NB4 (cell line): ENCODE results near the gene IL17RC.

Source experiments
- POLR2A ChIP-seq: IDR thresholded peaks from 2 replicates; pipeline ENCODE4 v1.6.1; 2011; ENCODE audit warnings: mild to moderate bottlenecking; ENCODE audit not compliant: insufficient read length; ENCODE audit errors: extremely low read depth
- TF ChIP-seq, protein P1 (sequence below): IDR thresholded peaks from one replicate; pipeline ENCODE4 v1.5.1; 2012; ENCODE audit warnings: low read depth, low read length
- TF ChIP-seq, protein P2 (sequence below): IDR thresholded peaks from 2 replicates; pipeline ENCODE4 v1.6.1; 2011; ENCODE audit warnings: low read depth, low read length

GRCh38 chr3:9949626-9950025, 32.7 kb downstream of the IL17RC start:
- no peak for TF ChIP-seq POLR2A
- TF ChIP-seq, protein P1, sequence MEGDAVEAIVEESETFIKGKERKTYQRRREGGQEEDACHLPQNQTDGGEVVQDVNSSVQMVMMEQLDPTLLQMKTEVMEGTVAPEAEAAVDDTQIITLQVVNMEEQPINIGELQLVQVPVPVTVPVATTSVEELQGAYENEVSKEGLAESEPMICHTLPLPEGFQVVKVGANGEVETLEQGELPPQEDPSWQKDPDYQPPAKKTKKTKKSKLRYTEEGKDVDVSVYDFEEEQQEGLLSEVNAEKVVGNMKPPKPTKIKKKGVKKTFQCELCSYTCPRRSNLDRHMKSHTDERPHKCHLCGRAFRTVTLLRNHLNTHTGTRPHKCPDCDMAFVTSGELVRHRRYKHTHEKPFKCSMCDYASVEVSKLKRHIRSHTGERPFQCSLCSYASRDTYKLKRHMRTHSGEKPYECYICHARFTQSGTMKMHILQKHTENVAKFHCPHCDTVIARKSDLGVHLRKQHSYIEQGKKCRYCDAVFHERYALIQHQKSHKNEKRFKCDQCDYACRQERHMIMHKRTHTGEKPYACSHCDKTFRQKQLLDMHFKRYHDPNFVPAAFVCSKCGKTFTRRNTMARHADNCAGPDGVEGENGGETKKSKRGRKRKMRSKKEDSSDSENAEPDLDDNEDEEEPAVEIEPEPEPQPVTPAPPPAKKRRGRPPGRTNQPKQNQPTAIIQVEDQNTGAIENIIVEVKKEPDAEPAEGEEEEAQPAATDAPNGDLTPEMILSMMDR: no peak
- TF ChIP-seq, protein P2, sequence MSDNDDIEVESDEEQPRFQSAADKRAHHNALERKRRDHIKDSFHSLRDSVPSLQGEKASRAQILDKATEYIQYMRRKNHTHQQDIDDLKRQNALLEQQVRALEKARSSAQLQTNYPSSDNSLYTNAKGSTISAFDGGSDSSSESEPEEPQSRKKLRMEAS: no peak
